IPS-20b (cell line): Measurements from ENCODE around the gene KLHDC7B.
A peak's percentile ranks its signal among the peaks of the same experiment; 100 is the strongest.

Source experiments
- H3K27ac ChIP-seq: one replicate; pipeline ENCODE4 v1.5.1; 2013; ENCODE audit warnings: low read length
- H3K27me3 ChIP-seq: 2 replicates; pipeline ENCODE4 v1.6.1; 2013; ENCODE audit warnings: mild to moderate bottlenecking, low read length, inconsistent platforms; ENCODE audit not compliant: insufficient read depth
- H3K36me3 ChIP-seq: 2 replicates; pipeline ENCODE4 v1.6.1; 2013; ENCODE audit warnings: low read depth, mild to moderate bottlenecking, inconsistent platforms, low read length, moderate library complexity; ENCODE audit not compliant: insufficient read depth
- H3K4me1 ChIP-seq: 2 replicates; pipeline ENCODE4 v1.6.1; 2013; ENCODE audit warnings: mild to moderate bottlenecking, control low read depth, inconsistent platforms, low read length, moderate library complexity; ENCODE audit not compliant: insufficient read depth
- H3K4me3 ChIP-seq: 2 replicates; pipeline ENCODE4 v1.5.1; 2013; ENCODE audit warnings: mild to moderate bottlenecking, low read length, inconsistent platforms
- H3K9ac ChIP-seq: 2 replicates; pipeline ENCODE4 v1.6.1; 2013; ENCODE audit warnings: low read depth, mild to moderate bottlenecking, inconsistent platforms, low read length, moderate library complexity
- H3K9me3 ChIP-seq: 2 replicates; pipeline ENCODE4 v1.6.1; 2013; ENCODE audit warnings: mild to moderate bottlenecking, low read depth, low read length, inconsistent platforms; ENCODE audit not compliant: insufficient read depth

The KLHDC7B gene

DNA sequence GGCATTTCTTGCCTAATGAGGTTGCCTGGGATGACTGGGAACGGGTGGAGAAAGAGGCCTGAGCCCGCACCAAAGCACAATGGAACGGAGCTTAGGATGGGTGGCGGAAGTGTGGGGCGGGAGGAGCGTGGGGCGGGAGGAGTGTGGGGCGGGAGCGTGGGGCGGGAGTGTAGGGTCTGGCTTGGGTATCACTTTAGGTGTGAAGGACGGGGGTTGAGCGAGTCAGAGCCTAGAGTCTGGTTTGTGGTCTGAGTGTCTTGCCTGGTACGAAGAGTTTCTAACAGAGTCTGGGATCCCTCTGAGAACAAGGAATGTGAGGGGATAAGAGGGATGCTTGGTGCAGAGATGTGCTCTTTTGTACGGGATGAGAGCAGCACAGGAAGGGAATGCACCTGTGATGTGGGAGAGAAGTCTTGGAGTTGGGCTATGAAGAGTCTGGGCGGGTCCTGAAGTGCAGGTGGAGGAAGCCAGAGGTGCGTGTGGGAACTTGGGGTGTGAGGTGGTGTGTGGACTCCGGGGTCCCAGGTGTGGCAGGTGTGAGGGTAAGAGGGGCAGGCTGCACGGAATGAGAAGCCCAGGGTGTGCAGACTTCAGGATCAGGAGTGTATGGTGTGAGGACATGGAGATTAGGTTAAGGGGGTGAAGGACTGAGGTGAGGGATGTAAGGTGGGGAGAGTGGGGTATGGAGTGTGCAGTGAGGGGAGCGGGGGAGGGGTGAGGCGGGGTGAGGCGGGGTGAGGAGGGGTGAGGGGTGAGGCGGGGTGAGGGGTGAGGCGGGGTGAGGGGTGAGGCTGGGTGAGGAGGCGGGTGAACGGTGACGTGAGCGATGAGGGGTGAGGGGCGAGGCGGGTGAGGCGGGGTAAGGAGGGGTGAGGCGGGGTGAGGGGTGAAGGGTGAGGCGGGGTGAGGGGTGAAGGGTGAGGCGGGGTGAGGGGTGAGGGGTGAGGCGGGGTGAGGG lies 16.0 kb downstream of the KLHDC7B start:
- Histone ChIP-seq H3K4me1 (no peaks in the 10 kb centered on the region), H3K9me3 (no peaks in the 10 kb centered on the region), H3K27me3 (peaks cover 38% of the 10 kb centered on the region), H3K9ac (no peak overlapping the region), H3K36me3 (no peaks in the 10 kb centered on the region), H3K27ac (no peak overlapping the region), H3K4me3 (no peak overlapping the region)

DNA sequence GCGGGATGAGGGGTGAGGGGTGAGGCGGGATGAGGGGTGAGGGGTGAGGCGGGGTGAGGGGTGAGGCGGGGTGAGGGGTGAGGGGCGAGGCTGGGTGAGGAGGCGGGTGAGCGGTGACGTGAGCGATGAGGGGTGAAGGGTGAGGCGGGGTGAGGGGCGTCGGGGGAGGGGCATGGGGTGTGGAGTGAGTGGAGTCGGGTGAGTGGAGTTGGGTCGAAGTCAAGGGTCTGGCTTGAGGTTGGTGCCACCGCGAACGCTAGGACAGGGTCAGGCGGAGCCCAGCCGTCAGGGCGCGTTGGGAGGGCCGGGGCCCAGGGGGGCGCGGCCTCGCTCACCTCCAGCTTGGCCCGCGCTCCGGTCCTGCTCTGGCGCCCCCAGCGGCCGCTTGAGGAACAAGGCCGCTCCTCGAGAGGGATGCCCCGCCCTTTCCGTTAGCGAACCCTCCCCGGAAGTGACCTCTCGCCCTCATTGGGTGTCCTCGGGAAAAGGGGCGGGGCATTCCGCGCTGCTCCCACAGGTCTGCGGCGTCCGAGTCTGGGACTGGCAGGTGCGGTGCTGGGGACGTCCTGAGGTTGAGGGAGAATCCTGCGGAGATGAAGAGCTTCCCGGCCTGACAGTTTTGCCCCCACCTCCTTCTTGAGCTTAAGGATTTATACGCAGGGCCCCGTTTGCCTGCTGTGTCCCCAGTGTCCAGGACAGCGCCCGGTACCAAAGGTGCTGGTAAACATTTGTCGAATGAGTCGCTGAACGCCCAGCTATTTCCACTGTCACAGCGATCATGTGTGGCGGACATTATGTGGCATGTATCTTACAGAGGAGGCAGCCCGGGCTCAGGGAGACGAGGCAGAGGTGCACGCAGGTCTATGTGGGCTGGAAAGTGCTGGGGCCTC lies 17.1 kb downstream of the KLHDC7B start, which contains the start of gene SYCE3:
TSS of gene SYCE3 (minus strand) at position 397 of the 890 bp plus-strand sequence. CDS start 6,514 bp downstream, outside the sequence.
- H3K9ac ChIP-seq = peak within 1 kb of the TSS; percentile 37; the same call in 1 of the 2 replicates
- no peak within 1 kb of the TSS for H3K27ac ChIP-seq
- no peaks in the 10 kb centered on the region for H3K4me1 ChIP-seq
- peak within 1 kb of the TSS; percentile 76 for H3K4me3 ChIP-seq
- H3K9me3 ChIP-seq = no peaks in the 10 kb centered on the region
- peaks cover 3% of the 10 kb centered on the region; the same call in 1 of the 2 replicates for H3K36me3 ChIP-seq
- H3K27me3 ChIP-seq = peaks cover 38% of the 10 kb centered on the region

- peak overlapping the region; percentile 76 for H3K4me3 ChIP-seq
- H3K27ac ChIP-seq = no peak overlapping the region
- peaks cover 34% of the 10 kb centered on the region for H3K27me3 ChIP-seq
- no peaks in the 10 kb centered on the region for H3K9me3 ChIP-seq
- H3K4me1 ChIP-seq = no peaks in the 10 kb centered on the region
- H3K9ac ChIP-seq = peak overlapping the region; percentile 37; the same call in 1 of the 2 replicates
- peaks cover 6% of the 10 kb centered on the region; the same call in 1 of the 2 replicates for H3K36me3 ChIP-seq
Measured at GRCh38 chr22:50563413-50564160, 17.9 kb downstream of the KLHDC7B start.

DNA sequence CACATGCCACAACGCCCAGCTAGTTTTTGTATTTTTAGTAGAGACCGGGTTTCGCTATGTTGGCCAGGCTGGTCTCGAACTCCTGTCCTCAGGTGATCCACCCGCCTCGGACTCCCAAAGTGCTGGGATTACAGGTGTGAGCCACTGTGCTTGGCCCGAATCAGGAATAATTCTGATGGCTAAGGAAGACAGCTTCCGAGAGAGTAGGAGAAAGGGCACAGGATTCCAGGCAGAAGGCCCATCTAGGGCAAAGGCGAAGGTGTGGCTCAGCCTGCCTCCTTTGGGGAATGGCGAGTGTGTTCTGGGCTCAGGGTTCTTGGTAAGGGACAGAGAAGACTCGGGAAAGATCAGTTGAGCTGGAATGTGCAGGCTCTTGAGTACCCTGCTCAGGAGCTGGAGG lies 18.6 kb downstream of the KLHDC7B start:
- Histone ChIP-seq H3K9me3 (no peaks in the 10 kb centered on the region), H3K4me3 (no peak overlapping the region), H3K4me1 (no peaks in the 10 kb centered on the region), H3K27ac (no peak overlapping the region), H3K27me3 (peaks cover 31% of the 10 kb centered on the region), H3K36me3 (peaks cover 13% of the 10 kb centered on the region), H3K9ac (no peak overlapping the region)

- no peaks in the 10 kb centered on the region for H3K4me1 ChIP-seq
- peaks cover 48% of the 10 kb centered on the region for H3K36me3 ChIP-seq
- no peaks in the 10 kb centered on the region for H3K9me3 ChIP-seq
- no peak overlapping the region for H3K4me3 ChIP-seq
- peaks cover 23% of the 10 kb centered on the region for H3K27me3 ChIP-seq
- H3K9ac ChIP-seq = no peak overlapping the region
- H3K27ac ChIP-seq = no peak overlapping the region
Measured at GRCh38 chr22:50567721-50568252, 22.1 kb downstream of the KLHDC7B start.

GRCh38 chr22:50568626-50569025 lies 22.9 kb downstream of the KLHDC7B start:
- Histone ChIP-seq H3K4me1 (no peaks in the 10 kb centered on the region), H3K27ac (no peak overlapping the region), H3K27me3 (peaks cover 18% of the 10 kb centered on the region), H3K36me3 (peaks cover 55% of the 10 kb centered on the region), H3K4me3 (no peak overlapping the region), H3K9me3 (no peaks in the 10 kb centered on the region), H3K9ac (no peak overlapping the region)

- Histone ChIP-seq H3K9ac (no peak overlapping the region), H3K27ac (no peak overlapping the region), H3K27me3 (peaks cover 14% of the 10 kb centered on the region), H3K36me3 (peaks cover 60% of the 10 kb centered on the region), H3K9me3 (no peaks in the 10 kb centered on the region), H3K4me1 (no peaks in the 10 kb centered on the region), H3K4me3 (no peak overlapping the region)
Measured at GRCh38 chr22:50569041-50569459, 23.4 kb downstream of the KLHDC7B start.

GRCh38 chr22:50569896-50570535 lies 24.3 kb downstream of the KLHDC7B start:
- H3K9me3 ChIP-seq = no peaks in the 10 kb centered on the region
- H3K27ac ChIP-seq = no peak overlapping the region
- H3K9ac ChIP-seq = no peak overlapping the region
- H3K4me1 ChIP-seq = no peaks in the 10 kb centered on the region
- 0 out of 2 replicates have a peak, but pooled peaks cover 4% of the 10 kb centered on the region for H3K27me3 ChIP-seq
- H3K36me3 ChIP-seq = peaks cover 67% of the 10 kb centered on the region
- H3K4me3 ChIP-seq = no peak overlapping the region

DNA sequence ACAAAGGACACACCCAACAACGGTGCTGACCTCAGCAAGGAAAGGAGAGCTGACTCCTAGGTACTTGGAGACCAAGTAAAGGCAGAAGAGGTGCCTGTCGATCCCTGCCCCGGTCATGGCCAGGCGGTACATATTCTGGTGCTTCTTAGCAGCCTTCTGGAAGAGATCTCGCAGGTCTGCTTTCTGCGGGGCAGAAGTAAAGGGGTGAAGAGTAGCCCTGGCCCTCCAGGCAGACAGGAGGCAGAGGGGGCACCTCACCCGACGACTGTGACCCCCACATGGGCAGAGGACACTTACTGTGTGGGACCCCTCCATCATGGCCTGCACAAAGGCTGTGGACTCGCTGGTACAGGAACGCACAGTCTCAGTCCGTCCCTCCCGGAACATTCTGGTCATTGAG lies 25.2 kb downstream of the KLHDC7B start:
- H3K36me3 ChIP-seq = peaks cover 73% of the 10 kb centered on the region

DNA sequence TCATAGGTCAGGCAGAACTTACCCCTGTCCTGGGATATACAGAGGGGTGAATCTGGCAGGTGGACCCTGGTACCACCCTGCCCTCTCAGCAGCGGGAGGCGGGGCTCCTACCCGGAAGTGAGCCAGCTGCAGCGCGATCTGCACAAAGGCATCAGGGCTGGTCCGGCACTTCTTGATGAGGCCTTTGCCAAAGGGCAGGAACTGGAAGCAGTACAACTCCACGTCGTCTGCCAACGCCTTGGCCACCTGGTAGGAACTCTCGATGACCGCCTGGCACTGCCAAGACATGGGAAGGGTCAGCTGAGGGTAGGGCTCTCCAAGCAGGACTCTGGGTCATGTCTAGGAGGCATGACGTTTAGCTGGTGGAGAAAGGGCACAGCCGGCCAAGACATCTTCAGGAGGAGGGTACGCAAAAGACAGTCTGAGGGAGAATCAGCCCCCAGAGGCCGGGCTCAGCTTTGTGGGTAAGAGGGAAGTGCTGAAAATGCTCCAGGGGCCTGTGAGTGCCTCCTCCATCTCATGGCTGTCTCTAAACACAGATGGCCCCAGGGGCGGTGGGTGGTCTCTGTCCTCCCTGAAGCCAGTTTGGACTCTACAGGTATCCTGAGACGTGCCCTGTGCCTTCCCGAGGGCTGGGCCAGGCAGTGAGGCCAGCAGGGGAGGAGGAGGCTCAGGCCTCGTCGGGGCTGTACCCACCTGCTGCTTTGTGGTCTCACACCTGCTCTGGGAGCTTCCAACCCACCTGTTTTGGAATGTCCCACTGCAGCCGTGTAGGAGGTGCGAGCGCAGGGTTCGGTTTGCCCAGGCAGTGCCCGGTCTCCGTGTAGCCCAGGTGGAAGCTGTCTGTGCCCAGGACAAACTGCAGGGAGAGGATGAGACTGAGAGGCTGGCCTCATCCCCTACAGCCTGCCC lies 25.8 kb downstream of the KLHDC7B start:
- Histone ChIP-seq H3K27ac (no peak overlapping the region), H3K27me3 (no peaks in the 10 kb centered on the region), H3K9ac (no peak overlapping the region), H3K4me1 (no peaks in the 10 kb centered on the region), H3K9me3 (no peaks in the 10 kb centered on the region), H3K36me3 (peaks cover 73% of the 10 kb centered on the region), H3K4me3 (no peak overlapping the region)

More for the DNA sequence above, 25.2 kb downstream of the KLHDC7B start:
- H3K4me3 ChIP-seq = no peak overlapping the region
- no peaks in the 10 kb centered on the region for H3K27me3 ChIP-seq
- H3K4me1 ChIP-seq = no peaks in the 10 kb centered on the region
- H3K9me3 ChIP-seq = no peaks in the 10 kb centered on the region
- no peak overlapping the region for H3K9ac ChIP-seq
- no peak overlapping the region for H3K27ac ChIP-seq
